Stimulated activated CD4-positive, alpha-beta T cell treated with anti-CD3 and anti-CD28 coated beads, Interleukin-1b, Interleukin-23, amount 100 ng/mL, for 24 hours (primary cell): ENCODE measurements around the gene OR10G7.
"Not testable (repeated sequence)": the region's sequence is repeated elsewhere in the genome, so short reads cannot be mapped to it uniquely, and the experiment has no call there.

Experiments
- DNase-seq, 4 experiments: peaks; one replicate each; pipeline ENCODE4 v3.0.0-alpha.2; 2020; ENCODE audit warnings: low read depth in 4 of 4, low spot score in 1 of 4

OR10G7 gene

GRCh38 chr11:124043420-124043819 is 2.3 kb upstream of the OR10G7 start:
- DNase-seq, result no peak

- DNase-seq, result no peak
Measured at GRCh38 chr11:124039557-124039956, 1.6 kb downstream of the OR10G7 start.

- DNase-seq, result no peak
Measured at GRCh38 chr11:124036666-124037065, 4.5 kb downstream of the OR10G7 start.

GRCh38 chr11:124026498-124026897 is 14.6 kb downstream of the OR10G7 start, which contains the start of gene OR10G8:
Gene OR10G8 (plus strand): TSS chr11:124026798. CDS start chr11:124029623, 2,825 bp downstream.
- no peak for DNase-seq

GRCh38 chr11:124015837-124016236 is 25.3 kb downstream of the OR10G7 start:
- not testable (repeated sequence) for DNase-seq

- DNase-seq, result no peak
Measured at GRCh38 chr11:124012697-124013096, 28.4 kb downstream of the OR10G7 start, which contains the start of gene OR10G4. Gene OR10G4 (plus strand): TSS chr11:124012997. CDS start chr11:124015575, 2,578 bp downstream.

GRCh38 chr11:123995119-123995518 is 46.0 kb downstream of the OR10G7 start, which contains the start of gene OR10G6:
Gene OR10G6 (minus strand): TSS chr11:123995161. CDS start chr11:123995161, 0 bp downstream.
- no peak for DNase-seq
